GM10248 (cell line): ENCODE measurements around the gene NPIPA5.
"Not testable (repeated sequence)": the region's sequence is repeated elsewhere in the genome, so short reads cannot be mapped to it uniquely, and the experiment has no call there.

Source experiments
- CTCF ChIA-PET: fragments of 300-600 bp; sonication (Branson Sonifier 250); formaldehyde crosslinking; extraction: SDS; loops from one replicate; lab custom pipeline; 2021; ENCODE audit warnings: antibody characterized with exemption; lab: Yijun Ruan, JAX
- POLR2A ChIA-PET: fragments of 350-650 bp; sonication (Branson Sonifier 250); formaldehyde crosslinking; extraction: SDS; loops from one replicate; lab custom pipeline; 2020; ENCODE audit warnings: antibody characterized with exemption; lab: Yijun Ruan, JAX
- DNase-seq: peaks from one replicate; pipeline ENCODE4 v3.0.0; 2012; ENCODE audit errors: extremely low spot score

Gene NPIPA5

GRCh38 chr16:15348721-15349120 is 29.4 kb downstream of the NPIPA5 start:
- CTCF ChIA-PET, POLR2A ChIA-PET: not testable (repeated sequence)

GRCh38 chr16:15342337-15342736 is 35.8 kb downstream of the NPIPA5 start:
- DNase-seq, POLR2A ChIA-PET, CTCF ChIA-PET: not testable (repeated sequence)

More at GRCh38 chr16:15348721-15349120, 29.4 kb downstream of the NPIPA5 start:
- DNase-seq: not testable (repeated sequence)

- DNase-seq, CTCF ChIA-PET, POLR2A ChIA-PET: not testable (repeated sequence)
These were observed 39.1 kb downstream of the NPIPA5 start for GRCh38 chr16:15338986-15339385.

DNA sequence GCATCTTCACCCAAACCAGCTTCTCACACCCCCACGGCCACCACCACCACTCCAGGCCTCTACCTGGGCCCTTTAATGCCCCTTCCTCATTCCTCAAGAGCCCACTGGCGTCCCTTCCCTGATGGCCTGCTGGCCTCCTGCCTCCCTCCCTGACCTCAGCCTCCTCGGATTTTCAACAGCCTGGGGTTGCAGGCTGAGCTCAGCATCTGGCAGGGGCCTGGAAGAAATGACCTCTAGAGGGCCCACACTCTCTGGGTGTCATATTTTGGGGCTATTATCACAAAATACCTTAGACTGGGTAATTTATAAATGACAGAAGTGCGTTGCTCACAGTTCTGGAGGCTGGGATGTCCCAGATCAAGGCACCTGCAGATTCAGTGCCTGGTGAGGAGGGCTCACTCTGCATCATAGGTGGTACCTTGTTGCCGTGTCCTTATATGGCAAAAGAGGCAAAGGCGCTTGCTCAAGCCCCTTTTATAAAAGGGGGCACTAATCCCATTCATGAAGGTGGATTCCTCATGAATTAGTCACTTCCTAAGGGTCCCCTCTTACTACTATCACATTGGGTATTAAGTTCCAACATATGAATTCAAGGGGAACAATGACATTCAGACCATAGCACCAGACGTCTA is 40.0 kb downstream of the NPIPA5 start:
- POLR2A ChIA-PET, CTCF ChIA-PET, DNase-seq: not testable (repeated sequence)

DNA sequence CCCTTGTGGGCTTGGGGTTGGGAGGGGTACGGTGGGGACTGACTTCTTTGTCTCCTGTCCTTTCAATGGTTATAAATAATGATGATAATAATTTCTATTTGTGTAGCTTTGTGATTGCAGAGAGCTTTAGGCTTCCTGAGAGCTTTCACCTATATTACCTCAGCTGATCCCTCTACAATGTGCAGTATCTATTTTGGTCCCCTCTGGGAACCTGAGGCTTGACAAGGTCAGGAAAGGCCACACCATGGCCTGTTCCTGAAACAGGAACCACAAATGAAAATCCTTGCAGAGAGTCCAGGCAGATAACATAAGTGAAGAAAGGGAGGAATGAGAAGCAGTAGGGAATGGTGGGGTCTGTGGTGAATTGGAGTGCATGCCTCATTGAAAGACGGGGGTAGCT is 42.5 kb downstream of the NPIPA5 start:
- DNase-seq, POLR2A ChIA-PET, CTCF ChIA-PET: not testable (repeated sequence)

GRCh38 chr16:15333969-15334368 is 44.1 kb downstream of the NPIPA5 start:
- DNase-seq, CTCF ChIA-PET, POLR2A ChIA-PET: not testable (repeated sequence)

DNA sequence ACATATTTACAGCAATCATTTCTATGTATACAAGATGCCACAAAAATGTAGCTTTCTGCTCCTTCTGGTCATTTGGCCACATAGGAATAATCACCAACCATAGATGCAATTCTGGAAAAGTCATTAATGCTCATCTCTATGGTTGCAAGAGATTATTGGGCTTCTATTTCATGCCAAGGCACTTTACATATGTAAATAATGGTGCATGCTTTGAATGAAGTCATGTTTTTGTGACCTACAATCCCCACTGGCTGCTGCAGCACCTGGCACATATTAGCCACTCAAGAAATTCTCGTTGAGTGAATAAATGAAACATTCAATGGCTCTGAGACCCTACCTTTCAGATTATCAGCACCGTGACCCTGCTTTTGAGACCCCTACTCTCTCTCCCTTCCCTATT is 47.1 kb downstream of the NPIPA5 start:
- DNase-seq, POLR2A ChIA-PET, CTCF ChIA-PET: not testable (repeated sequence)

GRCh38 chr16:15324954-15325353 is 53.1 kb downstream of the NPIPA5 start:
- DNase-seq, POLR2A ChIA-PET, CTCF ChIA-PET: not testable (repeated sequence)

DNA sequence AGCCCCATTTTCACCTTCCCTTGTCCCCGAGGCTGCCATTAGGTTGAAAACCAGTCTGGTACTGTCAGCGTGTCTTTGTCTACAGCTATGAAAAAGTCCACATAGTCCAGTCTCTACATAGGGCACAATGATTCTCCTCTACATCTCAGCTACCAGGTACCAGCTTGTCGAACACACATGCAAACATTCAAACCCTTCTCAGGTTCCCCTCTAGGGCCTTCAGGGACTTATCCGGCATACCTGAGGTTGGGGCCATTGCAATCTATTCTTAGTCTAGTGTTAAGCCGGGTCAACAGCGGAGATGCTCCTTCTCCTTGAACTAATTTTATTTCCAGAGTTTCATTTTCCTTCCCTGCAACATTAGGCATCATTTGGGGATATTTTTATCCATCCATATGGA is 54.7 kb downstream of the NPIPA5 start:
- CTCF ChIA-PET, DNase-seq, POLR2A ChIA-PET: not testable (repeated sequence)

DNA sequence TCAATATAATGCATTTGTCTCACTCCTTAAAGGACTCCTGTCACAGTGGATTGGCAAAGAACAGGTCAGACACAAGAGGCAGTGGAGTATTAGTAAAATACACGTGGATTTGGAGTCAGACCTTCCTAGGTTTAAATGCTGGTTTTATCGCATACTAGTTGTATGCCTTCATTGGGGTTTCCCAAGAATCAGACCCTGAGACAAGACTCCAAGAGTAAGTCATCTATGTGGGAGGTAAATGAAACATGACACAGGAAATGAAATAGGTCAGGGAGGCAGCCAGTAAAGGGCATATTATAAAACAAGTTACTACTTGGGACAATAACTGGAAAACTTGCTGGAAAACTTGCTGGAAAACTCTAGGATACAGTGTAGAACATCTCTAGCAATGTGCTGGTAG is 56.9 kb downstream of the NPIPA5 start:
- DNase-seq, POLR2A ChIA-PET, CTCF ChIA-PET: not testable (repeated sequence)

DNA sequence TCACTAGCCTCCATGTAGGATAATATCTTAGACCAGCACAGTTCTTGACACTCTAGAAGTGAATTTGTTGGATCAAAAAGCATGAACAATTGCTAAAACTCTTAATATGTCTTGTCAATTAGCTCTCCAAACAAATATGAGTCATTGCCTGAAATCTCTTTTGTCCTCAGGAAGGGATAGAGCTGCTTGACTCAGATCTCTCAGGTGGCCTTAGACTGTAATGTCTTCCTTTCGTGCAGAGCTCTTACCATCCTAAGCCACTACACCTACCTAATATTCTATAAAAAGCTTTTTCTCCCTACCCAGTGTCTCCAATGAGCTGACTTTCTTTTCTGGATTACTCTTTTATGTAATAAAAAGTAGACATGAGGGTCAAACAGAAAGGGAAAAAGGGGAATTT is 63.5 kb downstream of the NPIPA5 start:
- POLR2A ChIA-PET: not testable (repeated sequence)

More for the DNA sequence above, 63.5 kb downstream of the NPIPA5 start:
- CTCF ChIA-PET, DNase-seq: not testable (repeated sequence)
